NOMO-1 (cell line): ENCODE data around the gene CBX6.

ENCODE experiments used
- DNase-seq, 2 experiments: peaks; one replicate each; lab custom pipeline; 2025; ENCODE audit not compliant: unreplicated experiment in 2 of 2; lab: John Stamatoyannopoulos, UW

Gene CBX6

DNA sequence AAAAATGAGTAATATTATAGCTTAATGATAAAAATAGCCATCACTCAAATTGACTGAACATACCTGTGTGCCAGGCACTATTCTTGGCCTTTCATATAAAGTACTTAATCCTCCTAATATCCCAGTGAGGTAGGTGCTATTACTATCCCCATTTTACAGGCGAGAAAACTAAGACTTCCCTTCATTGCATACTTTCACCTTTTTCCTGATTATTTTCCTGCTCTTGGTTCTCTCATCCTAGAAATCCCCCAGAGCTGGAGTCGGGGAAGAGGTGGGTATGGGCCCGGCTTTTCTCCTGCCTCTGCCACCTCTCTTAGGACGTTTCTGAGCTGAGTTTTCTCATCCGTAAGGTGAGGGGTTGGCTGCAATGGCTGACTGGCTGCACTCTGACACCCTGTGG, 30.4 kb downstream of the CBX6 start:
- no peak for DNase-seq

DNA sequence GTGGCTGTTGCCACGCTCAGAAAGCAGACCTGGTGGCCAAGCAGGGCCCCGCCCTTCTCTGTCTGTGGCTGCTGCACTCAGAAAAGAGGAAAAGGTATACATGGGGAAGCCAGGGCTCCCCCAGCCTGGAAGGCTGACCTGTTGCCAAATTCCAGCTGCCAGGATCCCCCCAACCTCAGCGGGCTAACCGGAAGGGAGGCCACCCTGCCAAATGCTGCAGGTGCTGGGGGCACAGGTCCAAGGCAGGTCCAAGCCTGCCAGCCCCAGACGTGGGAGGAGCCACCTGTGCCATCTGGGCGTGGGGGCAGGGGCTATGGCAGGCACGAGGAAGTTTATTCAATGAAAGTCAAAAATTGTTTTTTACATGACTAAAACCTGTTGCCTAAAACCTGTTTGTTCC, 30.8 kb downstream of the CBX6 start:
- peak in 1 of 2 experiments; percentile 10 for DNase-seq

DNA sequence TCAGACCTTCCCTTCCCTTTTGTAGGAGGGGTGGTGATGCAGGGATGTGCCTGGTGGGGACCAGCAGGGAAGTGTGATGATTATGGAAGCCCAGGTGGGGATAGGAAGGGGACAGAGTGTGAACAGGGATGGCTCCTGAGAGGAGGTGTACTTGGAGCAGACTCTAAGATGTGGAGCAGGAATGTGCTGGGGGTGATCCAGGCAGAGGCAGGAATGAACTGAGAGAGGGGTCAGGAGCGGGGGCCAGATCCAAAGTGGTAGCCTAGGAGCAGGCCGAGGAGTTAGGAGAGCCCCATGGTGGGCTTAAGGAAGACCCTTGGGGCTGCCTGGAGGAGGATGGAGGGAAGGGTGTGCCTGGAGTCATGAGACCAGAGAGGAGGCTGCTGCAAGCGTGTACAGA, 31.9 kb downstream of the CBX6 start:
- no peak for DNase-seq

DNA sequence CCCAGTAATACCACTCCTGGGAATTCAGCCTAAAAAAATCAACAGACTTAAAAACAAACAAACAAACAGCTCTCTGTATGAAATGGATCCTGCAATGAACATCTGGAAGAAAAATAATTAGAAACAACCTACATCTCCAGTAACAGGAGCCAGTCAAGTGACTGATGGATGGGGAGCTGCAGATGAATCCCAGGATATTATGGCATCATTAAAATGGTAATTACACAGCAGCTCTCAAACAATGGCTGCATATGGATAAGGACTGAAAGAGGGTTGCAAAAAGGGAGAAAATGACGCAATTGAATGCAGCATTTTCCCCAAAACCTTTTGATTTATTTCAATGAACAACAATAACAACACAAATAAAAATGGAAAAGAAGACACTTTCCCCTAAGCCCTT, 32.3 kb downstream of the CBX6 start:
- DNase-seq: no peak

DNA sequence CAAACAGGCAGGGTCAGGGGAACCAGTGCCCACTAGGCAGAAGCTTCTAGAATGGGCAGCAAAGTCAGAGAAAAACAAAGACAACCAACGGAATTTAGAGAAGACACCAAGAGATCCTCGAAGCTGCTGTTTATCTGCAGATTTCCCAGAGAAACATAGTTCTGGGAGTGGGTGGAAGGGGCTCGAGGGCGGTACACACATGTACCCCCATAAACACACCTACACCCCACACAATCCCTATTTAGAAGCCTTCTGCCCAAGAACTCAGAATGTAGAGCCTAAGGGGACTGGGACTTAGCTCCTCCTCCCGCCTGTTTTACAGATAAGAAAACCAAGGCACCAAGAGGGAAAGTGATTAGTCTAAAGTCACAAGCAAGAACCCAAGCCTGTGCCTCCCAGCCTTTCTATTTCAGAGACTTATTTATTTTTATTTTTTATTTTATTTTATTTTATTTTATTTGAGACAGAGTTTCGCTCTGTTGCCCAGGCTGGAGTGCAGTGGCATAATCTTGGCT, 34.5 kb downstream of the CBX6 start:
- DNase-seq: no peak

DNA sequence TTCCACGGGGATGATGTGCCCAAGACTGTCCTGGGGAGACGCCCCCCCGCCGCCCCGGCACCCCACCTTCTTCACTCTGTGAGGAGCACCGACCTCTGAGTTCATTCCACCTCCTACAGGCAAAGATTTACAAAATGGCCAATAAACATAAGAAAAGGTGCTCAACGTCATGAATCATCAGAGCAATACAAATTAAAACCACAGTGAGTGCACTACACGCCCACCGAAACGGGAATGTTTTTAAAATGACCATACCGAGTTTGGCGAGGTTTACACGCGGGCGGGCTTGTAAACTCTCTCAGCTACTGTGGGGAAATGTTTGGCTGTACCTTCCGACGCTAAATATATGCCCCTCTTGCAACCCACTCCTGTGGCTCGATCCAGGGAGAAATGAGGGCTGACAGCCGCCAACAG, 36.1 kb downstream of the CBX6 start:
- no peak for DNase-seq

DNA sequence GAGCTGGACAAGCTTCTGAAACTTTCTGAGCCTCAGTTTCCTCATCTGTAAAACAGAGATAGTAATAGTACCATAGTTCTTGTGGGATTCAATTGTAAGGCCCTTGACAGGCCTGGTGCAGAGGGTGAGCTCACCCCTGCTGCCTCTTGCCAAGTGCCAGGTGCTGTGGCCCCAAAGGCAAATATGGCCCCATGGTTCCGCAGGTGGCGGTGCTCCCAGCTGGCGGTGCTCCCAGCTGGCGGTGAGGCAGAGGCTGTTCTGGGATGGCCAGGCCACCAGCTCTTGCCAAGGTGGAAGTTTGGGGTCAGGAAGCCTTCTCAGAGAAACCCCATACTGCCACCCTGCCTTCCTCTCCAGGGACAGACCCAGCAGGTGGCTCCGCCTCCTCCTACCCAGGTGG, 37.0 kb downstream of the CBX6 start:
- DNase-seq: no peak

DNA sequence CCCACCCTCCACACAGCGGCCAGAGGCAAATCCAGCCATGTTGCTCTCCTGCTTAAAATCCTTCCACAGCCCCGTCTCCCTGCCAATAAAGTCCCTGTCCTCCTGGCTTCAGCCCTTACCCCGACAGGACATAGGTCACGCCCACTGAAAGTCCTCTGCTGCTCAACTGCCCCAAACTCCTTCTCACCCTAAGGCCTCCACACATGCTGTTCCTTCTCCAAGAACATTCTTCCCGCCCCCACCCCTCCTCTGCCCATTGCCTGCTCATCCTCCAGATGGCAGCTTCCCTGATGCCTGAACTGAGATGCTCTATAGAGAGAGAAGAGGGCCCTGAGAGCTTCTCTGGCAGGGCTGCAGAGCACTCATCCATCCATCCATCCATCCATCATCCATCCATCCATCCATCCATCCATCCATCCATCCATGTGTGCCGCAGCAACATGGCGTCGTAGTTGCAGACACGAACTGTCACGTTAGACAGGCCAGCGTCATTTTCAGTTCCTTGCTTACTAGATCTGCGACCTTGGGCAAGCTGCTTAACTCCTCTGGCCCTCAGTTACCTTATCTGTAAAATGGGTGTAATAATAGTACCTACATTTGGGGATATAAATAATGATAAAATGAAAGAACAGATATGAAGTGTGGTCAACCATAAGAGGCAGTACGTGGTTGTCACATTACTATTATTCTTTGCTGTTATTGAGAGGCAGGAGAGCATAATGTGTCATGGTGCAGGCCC, 37.6 kb downstream of the CBX6 start:
- no peak for DNase-seq

DNA sequence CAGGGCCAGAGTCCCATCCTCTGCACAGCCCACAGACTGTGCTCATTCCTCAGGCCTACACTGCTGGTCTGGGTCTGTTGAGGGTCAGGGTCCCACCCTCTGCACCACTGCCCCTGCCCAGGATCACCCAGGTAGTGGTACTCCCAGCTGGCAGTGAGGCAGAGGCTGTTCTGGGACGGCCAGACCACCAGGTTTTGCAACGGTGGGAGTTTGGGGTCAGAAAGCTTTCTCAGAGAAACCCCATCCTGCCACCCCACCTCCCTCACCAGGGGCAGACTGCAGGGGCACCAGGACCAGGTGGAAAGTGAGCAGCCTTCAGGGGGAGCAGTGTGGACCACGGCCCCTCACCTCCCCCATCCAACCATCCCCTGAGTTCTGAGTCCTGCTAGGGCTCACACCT, 39.0 kb downstream of the CBX6 start:
- DNase-seq: no peak

DNA sequence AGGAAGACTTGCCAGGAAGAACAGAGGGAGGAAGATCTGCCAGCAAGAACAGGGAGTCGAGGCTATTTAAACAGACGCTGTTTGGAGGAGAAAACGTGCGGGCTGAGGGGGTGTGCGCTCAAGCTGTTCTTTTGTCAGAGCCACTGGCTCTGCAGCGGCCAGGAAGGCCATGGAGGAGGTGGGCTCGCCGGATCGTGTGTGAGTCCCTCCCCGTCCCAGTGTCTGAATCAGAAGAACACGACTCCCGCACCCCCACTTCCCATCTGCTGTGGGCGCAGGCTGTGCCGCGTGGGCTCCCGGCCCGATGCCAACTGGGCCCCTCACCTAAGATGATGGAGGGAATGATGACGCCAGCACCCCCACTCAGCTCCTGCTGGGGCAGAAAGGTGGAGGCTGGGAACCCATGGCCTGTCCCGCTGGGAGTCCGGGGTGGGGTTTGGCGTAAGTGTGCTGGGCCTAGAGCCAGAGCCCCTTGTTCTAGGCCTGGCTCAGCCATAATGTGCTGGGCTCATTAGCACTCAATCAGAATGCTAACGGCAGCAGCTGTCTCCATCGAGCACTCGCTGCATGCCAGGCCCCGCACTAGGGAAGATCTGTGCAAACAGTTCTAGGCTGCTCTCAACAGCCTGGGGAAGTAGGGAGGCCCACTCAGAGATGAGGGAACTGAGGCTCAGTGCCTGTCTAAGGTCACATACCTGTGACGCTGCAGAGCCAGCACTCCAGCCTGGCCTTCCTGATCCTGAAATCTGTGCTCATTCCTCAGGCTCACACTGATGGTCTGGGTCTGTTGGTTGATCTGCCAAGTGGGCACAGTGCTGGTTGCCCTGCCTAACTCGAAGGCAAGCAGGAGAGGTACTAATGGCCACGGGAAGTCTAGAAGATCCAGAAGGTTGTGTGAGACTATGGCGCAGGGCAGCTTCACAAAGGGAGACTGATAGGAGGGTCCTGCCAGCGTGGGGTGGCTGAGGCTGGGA, 39.7 kb downstream of the CBX6 start:
- no peak for DNase-seq

DNA sequence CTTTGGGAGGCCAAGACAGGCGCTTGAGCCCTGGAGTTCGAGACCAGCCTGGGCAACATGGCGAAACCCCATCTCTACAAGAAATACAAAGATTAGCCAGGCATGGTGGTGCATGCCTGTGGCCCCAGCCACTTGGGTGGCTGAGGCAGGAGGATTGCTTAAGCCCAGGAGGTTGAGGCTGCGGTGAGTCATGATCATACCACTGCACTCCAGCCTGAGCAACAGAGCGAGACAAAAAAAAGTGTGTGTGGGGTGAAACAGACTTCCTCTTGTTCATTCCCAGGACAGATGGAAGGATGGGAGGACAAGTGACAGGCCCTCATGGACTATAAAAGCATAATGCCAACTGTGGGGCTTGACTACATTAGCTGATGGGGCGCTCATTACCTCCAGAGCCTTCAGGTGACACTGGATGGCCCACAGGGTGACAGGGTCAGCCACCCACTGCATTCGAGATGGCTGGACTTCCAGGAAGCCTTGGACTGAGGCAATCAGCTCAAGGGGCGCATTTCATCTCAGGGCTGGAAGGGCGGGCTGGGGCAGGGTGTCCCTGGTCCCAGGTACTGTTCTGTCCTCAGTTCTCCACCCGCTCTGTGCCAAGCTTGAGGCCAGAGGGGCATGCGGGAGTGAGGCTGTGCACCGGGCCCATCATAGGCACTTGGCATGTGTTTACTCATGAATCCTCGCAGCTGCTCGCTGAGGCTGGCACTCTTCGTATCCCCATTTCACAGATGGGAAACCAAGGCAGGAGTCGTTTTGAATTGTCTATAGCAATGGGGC, 40.7 kb downstream of the CBX6 start:
- DNase-seq: peak; percentile 39 to 69

DNA sequence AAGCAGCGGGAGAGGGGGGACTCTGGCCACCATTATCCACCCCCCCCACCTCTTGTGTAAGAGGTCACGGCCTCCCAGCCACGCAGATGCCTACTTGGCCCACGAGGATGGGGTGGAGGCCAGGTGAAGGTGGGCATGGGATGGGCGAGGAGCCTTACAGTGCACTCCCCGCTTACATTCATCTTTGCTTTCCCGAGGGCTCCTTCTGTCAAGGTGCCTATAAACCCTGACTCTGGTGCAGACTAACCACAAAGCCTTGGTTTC, 41.2 kb downstream of the CBX6 start:
- DNase-seq: no peak

DNA sequence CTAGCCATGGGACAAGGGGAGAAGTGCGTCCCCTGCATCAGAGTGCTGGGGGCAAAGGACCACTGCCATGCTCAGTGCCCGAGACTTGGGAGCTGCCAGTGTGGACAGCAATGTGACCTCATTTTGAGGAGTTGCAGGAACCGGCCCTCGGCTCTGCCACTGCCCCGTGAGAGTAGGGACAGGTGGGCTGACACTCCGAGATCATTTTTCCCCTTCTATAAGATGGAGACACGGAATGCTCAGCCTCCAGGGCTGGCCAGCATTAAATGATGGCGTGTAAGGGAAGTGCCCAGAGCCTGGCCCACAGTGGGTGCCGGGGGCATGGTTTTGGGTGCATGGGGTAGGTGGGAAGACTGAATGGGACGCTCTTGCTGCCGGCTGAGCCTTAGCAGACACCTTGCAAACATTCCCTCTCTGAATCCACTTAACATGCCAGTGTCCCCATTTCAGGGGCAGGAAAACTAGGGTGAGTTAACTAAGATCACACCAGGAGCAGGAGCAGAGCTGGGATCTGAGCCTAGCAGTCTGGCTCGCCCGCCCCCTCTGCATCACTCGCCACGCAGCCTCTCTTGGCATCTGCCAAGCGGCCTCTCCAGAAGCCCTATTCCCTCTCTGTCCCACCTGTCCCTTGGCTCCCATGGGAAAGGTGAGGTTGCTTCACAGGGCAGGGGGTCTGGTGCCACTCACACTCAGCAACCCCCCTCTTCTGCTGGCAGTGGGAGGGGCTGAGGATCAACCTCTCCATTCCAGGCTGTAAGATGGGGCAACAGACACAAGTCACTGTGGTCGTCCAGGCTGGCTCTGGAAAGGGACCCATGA, 41.8 kb downstream of the CBX6 start:
- no peak for DNase-seq

DNA sequence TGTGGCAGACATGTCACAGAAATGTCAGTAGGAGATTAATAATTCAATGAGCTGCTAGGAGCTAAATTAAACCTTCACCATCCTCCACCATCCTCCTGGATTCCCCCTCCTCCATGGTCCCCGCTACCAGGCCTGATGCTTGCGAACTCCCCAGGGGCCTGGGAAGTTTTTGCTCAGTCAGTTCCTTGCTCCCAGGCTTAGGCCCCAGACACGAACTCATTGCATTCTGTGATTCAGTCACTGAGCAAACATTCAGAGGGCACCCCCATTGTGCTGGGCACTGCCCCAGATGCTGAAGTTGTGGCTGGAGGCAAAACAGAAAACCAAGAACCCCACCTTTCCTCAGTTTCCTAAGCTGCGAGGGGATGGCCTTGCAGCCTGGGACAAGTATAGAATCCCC, 42.5 kb downstream of the CBX6 start:
- DNase-seq: no peak

DNA sequence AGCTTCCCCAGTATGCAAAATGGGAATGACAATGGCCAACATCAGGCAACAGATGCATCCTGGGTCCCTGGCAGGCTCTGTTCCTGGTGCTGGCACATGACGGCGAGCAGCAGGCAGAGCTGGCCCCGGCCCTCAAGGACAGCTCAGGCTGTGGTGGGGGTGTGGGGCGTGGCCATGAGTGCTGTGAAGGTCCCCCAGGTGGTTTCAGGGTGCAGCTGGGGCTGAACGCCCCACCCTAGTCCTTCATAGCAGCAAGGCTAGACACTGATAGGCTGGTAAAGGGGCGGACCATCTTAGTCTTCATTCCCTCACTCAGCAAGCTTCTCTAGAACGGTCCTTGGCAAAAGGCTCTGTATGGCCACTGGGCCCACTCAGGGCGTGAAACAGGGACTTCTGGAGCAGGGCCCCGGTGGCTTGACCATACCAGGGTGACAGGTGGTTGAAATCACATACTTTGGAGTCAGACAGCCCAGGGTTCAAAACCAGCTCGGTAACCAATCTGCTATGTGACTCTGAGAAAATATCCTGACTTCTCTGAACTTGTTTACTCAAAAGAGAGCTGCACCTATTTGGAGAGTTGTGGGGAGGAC, 43.3 kb downstream of the CBX6 start:
- DNase-seq: no peak

DNA sequence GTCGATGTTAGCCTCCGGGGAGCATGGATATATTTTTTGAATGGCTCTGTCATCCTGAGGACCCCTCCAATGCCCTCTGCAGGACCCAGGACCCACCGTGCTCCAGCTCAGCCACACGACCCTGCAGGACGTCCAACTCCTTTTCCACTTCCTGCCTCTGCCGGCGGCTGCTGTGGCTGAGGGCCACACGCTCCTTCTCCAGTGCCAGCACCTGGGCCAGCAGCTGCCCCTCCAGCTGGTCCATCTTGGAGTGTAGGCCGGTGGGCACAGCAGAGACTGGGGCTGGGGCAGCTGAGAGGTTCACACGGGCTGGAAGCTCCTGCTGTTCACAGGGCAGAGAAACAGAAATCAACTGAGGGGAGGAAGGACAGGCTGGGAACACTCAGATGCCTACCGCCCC, 43.8 kb downstream of the CBX6 start:
- DNase-seq: no peak

DNA sequence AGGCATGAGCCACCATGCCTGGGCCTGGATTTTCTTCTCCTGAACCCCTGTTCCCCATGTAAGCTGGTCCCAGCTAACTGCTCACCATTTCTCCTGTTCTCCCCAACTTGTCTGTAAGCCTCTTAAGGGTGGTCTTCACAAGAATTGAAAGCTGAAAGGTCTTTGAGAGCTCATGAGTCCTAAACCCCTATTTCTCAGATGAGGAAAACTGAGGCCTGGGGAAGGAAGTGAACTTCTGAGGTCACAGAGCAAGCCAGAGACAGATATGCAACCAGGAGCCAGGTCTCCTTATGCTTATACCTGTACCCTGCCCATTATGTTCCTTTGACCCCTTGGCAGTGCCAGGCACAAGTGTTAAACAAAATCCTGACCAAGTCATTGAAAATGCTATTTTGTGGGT, 44.5 kb downstream of the CBX6 start:
- no peak for DNase-seq

DNA sequence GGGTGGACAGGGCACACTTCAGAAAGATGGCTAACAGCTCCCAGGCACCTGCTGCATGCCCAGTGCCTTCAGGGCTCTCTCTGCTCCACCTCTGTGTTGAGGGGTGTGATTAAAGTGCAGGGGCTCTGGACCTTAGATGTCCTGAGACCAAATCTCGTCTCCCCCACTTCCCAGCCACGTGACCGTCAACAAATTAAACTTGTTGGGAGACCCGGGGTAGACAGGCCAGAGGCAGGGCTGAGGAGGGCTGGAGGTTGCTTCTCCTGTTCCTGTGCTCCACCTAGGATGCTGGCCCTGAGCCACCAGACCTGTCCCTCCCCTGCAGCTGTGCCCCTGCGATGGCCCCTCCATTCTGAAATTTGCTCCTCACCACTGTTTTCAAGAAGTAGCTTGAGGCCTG, 45.2 kb downstream of the CBX6 start:
- DNase-seq: no peak

DNA sequence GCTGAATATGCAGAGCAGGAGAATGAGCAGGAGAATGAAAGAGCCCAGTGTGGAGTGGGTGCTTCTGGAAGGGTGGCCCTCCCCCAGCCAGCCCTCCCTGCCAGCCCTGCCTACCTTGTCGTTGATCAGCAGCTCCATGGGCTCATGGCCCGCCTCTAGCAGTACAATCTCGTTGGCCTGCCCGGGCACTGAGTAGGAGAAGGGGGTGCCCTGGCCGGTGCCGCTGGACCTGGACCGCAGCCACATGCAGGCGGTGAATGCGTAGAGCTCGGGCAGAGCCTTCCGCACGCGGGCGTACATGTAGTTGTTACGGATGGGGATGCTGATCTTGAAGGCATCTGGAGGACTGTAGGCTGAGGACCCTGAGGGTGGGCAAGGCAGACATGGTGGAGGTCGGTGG, 45.6 kb downstream of the CBX6 start:
- DNase-seq: no peak

DNA sequence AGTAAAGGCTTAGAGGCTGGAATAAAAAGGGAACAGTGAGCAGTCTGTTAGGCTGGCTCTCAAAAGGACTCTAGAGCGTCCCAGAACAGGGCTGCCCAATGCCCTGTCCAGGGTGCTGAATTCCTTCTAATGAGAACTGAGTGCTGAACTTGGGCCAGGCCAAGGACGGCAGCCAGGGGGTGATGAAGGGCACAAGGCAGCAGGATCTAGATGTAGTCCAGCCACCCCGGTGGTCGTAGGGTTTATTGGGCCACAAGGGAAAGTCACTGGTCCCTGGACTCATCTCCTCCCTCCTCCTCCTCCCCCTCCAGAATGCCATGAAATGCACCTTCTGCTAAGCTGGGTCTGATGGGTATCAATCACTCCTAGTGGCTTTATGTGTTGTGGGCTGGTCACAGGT, 47.4 kb downstream of the CBX6 start:
- DNase-seq: peak; percentile 70 to 79
